CD1c-positive myeloid dendritic cell (primary cell): Measurements from ENCODE around the gene DNM3.

ENCODE experiments used
- DNase-seq: peaks from one replicate; pipeline ENCODE4 v3.0.0-alpha.2; 2016; ENCODE audit errors: extremely low spot score

The DNM3 gene

DNA sequence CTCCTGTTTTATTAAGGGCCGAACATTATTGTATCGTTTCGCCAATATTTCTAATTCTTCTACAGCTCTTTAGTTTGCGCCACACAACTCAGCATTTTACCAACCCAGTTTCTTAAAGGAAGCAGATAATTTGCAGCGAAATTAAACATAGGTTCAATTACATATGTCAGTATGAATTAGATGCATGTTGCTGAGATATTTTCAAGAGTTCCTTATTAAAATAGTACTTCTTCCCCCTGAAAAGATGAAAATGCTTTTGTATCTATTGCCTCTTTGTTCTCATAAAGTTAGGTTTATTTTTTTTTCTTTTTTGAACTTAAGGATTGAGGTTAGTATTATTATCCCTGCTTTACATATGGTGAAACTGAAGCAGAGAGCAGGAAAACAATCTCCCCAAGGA, 395.7 kb downstream of the DNM3 start:
- no peak for DNase-seq

DNA sequence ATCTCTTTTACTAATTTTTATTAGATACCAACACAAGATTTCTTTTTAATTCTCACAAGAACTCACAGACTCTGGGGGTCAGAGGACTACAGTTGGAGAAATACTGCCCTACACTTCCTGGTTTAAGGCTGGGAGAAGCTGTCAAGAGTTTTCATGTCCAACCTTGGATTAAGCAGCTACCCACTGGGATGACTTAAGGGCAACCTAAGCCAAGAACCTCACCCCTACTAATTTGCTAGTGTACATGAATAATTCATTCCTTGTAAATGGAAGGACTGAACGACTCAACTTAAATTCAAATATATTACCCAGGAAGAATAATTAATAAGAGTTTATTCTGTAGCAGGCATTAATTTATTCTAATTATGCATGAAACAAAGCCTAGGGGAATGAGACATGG, 396.9 kb downstream of the DNM3 start:
- no peak for DNase-seq

- no peak for DNase-seq
These were observed 397.7 kb downstream of the DNM3 start for GRCh38 chr1:172238965-172239364.

GRCh38 chr1:172239901-172240300, 398.6 kb downstream of the DNM3 start:
- DNase-seq = no peak

DNA sequence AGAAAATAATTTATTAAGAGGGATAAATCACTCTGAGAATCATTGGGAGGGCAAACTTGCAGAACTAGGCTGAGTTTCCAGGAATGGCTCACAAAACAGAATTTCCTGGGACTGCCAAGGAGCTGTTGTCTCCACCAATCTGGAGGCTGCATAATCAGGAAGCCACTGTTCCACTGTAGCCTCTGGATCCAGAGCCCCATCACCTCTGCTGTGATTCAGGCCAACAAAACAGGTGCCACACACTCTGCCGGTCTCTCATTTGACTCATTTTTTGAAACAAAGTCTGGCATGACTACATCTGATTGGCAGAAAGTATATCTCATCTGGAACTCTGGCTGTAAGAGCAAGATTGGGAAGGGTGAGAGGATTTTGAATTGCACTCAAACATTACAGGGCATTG, 400.2 kb downstream of the DNM3 start:
- no peak for DNase-seq

- no peak for DNase-seq
These were observed 403.6 kb downstream of the DNM3 start for GRCh38 chr1:172244865-172245264.

DNA sequence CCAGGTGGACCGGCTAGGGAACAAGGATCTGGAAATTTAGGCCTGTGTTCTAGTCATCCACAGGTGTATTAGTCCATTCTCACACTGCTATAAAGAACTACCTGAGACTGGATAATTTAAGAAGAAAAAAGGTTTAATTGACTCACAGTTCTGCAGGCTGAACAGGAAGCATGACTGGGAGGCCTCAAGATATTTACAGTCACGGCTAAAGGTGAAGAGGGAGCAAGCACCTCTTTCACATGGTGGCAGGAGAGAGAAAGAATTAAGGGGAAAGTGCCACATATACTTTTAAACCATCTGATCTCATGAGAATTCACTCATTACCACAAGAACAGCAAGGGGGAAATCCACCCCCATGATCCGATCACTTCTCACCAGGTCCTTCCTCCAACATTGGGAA, 404.5 kb downstream of the DNM3 start:
- no peak for DNase-seq

DNA sequence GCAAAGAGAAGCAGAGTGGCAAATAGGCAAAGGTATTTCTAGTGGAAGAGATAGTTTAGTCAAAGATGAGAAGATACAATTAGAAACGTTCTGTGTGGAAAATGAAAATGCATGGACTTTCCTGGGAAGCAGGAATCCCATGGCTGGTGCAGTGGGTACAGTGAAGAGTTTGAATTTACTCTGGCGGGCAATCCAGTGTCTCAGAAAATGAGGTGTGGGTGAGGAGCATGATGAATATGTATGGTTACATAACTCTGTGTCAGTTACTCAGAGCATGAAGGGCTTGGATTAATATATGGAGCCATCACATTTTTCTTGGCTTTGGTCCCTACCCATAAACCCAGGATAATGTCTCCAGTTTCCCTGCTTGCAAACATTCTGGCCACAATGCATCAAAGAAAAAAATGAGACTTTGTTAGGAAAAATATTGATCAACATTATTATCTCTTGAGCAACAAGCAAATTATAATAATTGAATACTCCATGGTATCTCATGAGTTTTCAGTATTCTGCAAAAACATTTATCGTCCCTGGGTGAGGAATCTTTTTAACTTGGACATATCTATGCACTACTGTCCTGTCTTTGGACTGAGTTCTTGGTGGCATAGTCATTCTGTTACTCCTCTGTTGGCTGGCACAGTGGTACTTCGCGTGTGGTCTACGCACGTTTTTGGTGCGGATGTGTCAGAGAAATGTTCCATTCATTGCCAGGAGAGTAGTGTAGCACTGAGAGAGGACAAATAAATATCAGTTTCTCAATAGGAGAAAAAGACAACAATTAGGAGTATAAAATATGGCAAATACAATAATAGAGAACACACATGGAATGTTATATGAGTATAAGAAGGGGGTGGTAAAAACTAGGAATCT, 405.5 kb downstream of the DNM3 start:
- DNase-seq = no peak

GRCh38 chr1:172251486-172251885, 410.2 kb downstream of the DNM3 start:
- DNase-seq = no peak

- DNase-seq = no peak
These were observed 411.0 kb downstream of the DNM3 start for GRCh38 chr1:172252321-172252720.

- DNase-seq = no peak
These were observed 411.7 kb downstream of the DNM3 start for GRCh38 chr1:172252958-172253357.

DNA sequence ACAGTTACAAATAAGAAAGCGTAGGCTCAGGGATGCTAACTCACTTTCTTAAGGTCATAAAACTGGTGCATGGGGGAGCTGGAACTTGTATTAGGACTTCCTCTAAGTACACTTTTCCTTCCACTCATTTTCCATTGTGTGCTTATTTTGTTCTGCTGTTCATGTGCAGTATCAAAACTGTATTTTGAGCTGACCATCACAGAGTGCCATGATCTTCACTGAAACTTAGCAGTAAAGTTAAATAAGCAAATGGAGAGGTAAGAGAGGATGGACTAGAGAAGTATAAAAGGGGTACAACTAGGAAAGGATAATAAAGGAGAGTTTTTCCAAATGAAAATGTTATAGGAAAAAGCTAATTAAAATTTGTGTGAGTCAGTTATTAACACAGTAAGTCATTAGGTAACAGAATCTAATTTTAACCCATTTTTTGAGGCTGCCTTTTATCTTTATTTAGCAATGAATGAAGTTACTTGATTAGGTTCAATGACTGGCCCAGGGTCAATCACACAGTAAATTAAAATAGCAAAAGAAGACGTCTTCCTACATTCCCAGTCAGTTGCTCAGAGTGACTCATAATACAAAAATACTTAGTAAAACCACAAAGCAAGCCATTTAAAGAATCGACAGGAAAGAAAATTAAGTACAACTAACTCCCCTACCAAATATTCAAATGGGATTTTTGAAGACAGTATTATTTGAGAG, 413.4 kb downstream of the DNM3 start:
- no peak for DNase-seq

- DNase-seq = no peak
These were observed 413.9 kb downstream of the DNM3 start for GRCh38 chr1:172255223-172255560.

DNA sequence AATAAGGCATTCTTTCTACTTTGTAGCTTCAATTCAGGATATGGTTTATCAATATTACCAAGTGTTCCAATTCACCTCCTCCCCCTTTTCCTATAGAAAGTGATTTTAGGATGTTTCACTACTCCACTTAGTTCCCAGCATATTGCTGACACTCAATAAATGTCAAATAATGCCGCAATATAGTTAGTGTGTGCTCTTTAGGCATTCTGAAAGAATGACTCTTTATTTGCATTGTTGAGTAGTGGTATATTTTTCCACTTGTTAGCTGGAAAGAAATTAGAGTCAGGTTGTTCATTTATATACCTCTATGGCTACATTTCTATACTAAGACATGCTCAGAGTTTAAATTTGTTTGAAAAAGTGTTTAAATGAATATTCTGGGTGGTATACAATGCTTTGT, 424.6 kb downstream of the DNM3 start:
- DNase-seq = no peak

DNA sequence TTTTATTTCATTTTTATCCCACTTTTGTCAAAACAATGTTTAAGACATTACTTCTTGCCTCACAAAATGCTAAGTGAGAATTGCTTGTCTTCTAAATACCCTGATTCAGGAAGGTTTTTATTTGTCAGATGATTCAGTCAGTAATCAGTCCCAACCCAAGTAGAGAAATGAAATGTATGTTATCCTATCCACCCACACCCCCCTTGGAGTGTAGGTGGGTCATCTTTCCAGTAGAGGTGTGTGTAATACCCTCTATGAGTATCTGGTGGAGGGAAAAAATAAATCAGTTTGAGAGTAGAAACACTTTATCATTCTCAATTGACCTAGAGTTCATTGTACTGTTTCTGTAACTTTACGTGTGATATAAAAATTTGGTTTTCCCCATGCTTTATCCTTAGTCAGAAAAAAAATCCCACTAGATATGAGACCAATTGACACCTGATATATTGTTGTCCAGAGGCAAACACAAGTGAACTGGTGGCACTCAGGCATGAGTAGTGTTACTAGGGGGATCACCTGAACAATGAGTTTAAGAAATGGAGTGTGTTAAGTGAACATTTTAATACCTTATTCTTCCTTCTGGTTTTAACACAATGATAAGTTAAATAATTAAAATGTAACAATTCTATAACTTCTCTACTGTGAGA, 425.4 kb downstream of the DNM3 start:
- no peak for DNase-seq

DNA sequence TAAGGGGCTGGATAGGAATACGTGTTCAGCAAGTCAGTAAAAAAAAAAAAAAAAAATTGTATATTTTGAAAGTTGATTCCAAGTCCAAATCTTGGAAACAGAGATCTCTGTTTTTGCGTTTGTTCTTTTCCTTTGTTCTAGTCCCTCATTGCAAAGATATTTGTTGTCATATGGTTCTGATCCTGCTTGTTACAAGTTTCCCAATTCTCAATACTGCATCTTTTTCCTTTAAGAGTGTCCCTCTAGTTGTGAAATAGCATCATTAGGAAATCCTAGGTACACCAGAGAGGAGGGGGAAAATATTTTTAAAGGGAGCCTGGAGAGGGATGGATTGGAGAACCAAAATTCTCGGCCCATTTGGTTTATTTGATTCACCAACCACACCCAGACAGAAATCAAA, 426.9 kb downstream of the DNM3 start:
- no peak for DNase-seq

GRCh38 chr1:172269084-172269483, 427.8 kb downstream of the DNM3 start:
- DNase-seq = no peak

GRCh38 chr1:172269644-172270043, 428.3 kb downstream of the DNM3 start:
- no peak for DNase-seq

GRCh38 chr1:172270605-172271004, 429.3 kb downstream of the DNM3 start:
- DNase-seq = no peak

GRCh38 chr1:172272087-172272486, 430.8 kb downstream of the DNM3 start:
- DNase-seq = no peak

- no peak for DNase-seq
These were observed 432.5 kb downstream of the DNM3 start for GRCh38 chr1:172273647-172274396.

GRCh38 chr1:172275478-172275877, 434.2 kb downstream of the DNM3 start:
- no peak for DNase-seq
